T-cell (primary cell): Measurements from ENCODE around the gene RETREG1. TPM values are rescaled to one million over a fixed set of nuclear protein-coding genes. Genes with fewer than 3 reads are reported as not detected.
"Not testable (repeated sequence)": the region's sequence is repeated elsewhere in the genome, so short reads cannot be mapped to it uniquely, and the experiment has no call there.

Experiments used
- ATAC-seq, 4 experiments: fragments of 200-7000 bp in 3 of 4; fragments of 150-1000 bp in 1 of 4; cut with Tn5 transposase; replicated peaks in 1 of 4; 1 replicate in 3 of 4; 2 replicates in 1 of 4; pipeline ENCODE4 v1.10.0; 2021; ENCODE audit warnings: moderate library complexity in 3 of 4, mild to moderate bottlenecking in 2 of 4, moderate number of reproducible peaks in 1 of 4
- CTCF ChIA-PET, 2 donors: fragments of 300-600 bp; sonication (Branson Sonifier 250); formaldehyde crosslinking; loops; one replicate each; lab custom pipeline; 2022; ENCODE audit warnings: antibody characterized with exemption in 2 of 2; lab: Charles Lee
- POLR2A ChIA-PET, 2 donors: fragments of 300-600 bp; sonication (Branson Sonifier 250); formaldehyde crosslinking; loops; one replicate each; lab custom pipeline; 2022; ENCODE audit warnings: antibody characterized with exemption in 2 of 2; lab: Charles Lee
- DNase-seq, 35 experiments: peaks; one replicate each; pipeline versions ENCODE4 v3.0.0 to v3.0.0-alpha.2; 2013 to 2023
- H3K27ac ChIP-seq: one replicate; pipeline ENCODE4 v1.5.1; 2013; ENCODE audit warnings: low read length
- H3K27me3 ChIP-seq, 2 experiments: replicated peaks in 1 of 2; 1 replicate in 1 of 2; 2 replicates in 1 of 2; pipeline versions ENCODE4 v1.6.1 to v1.7.0; 2013; ENCODE audit warnings: low read length in 1 of 2, mixed read lengths in 1 of 2; ENCODE audit not compliant: control insufficient read depth in 2 of 2, insufficient read depth in 2 of 2; ENCODE audit errors: extremely low read depth in 1 of 2
- H3K36me3 ChIP-seq, 2 donors: 1 replicate in 1 of 2; 2 replicates in 1 of 2; pipeline versions ENCODE4 v1.6.1 to v1.7.0; 2013; ENCODE audit warnings: low read length in 1 of 2; ENCODE audit not compliant: control insufficient read depth in 2 of 2, insufficient read depth in 1 of 2; ENCODE audit errors: extremely low read depth in 1 of 2
- H3K4me1 ChIP-seq, 2 experiments: 1 replicate in 1 of 2; 2 replicates in 1 of 2; pipeline versions ENCODE4 v1.6.1 to v1.7.0; 2013; ENCODE audit warnings: low read length in 2 of 2, mixed read lengths in 1 of 2; ENCODE audit not compliant: insufficient read depth in 2 of 2, control insufficient read depth in 1 of 2; ENCODE audit errors: extremely low read depth in 1 of 2
- H3K4me3 ChIP-seq, 2 donors: 1 replicate in 1 of 2; 2 replicates in 1 of 2; pipeline versions ENCODE4 v1.5.1 to v1.7.0; 2013; ENCODE audit warnings: mild to moderate bottlenecking in 2 of 2, low read length in 1 of 2, moderate library complexity in 1 of 2; ENCODE audit not compliant: control insufficient read depth in 1 of 2; ENCODE audit errors: extremely low read depth in 1 of 2
- H3K9me3 ChIP-seq: 2 replicates; pipeline ENCODE4 v1.7.0; 2013
- H3K27ac Mint-ChIP-seq, 2 donors: one replicate each; pipeline ENCODE4 v1.8.0; 2020 to 2021; ENCODE audit warnings: mild to moderate bottlenecking in 2 of 2, mixed read lengths in 2 of 2
- H3K27me3 Mint-ChIP-seq, 2 donors: one replicate each; pipeline ENCODE4 v1.8.0; 2021 to 2022; ENCODE audit warnings: mixed read lengths in 2 of 2
- H3K36me3 Mint-ChIP-seq: one replicate; pipeline ENCODE4 v1.8.0; 2021; ENCODE audit warnings: mixed read lengths
- H3K4me1 Mint-ChIP-seq, 3 donors: one replicate each; pipeline ENCODE4 v1.8.0; 2020 to 2022; ENCODE audit warnings: mixed read lengths in 3 of 3, mild to moderate bottlenecking in 1 of 3
- H3K4me3 Mint-ChIP-seq, 3 donors: one replicate each; pipeline ENCODE4 v1.8.0; 2020 to 2022; ENCODE audit warnings: mild to moderate bottlenecking in 3 of 3, mixed read lengths in 3 of 3, moderate library complexity in 3 of 3
- H3K9me3 Mint-ChIP-seq, 3 donors: one replicate each; pipeline ENCODE4 v1.8.0; 2020 to 2022; ENCODE audit warnings: mixed read lengths in 3 of 3
- WGBS: methylation state at CpG from one replicate; pipeline ENCODE4 v1.1.5; 2013; ENCODE audit warnings: missing lambda C conversion rate; ENCODE audit not compliant: insufficient coverage; 5-methylcytosine and 5-hydroxymethylcytosine counted together
- total RNA-seq, 35 experiments: library from RNA in 6 of 35; stranded (reverse) in 6 of 35; fragments of 120-200 nt in 1 of 35; gene quantifications; one replicate each; pipeline versions ENCODE4 v1.2.1 to v1.2.4 and lab custom pipeline; 2013 to 2026

The RETREG1 gene
- total RNA-seq, 5 donors from 2014 or later (not counting 1 experiment from before 2014, with no cell fraction given), result 41.0 to 72.1 (median 55.5) TPM

GRCh38 chr5:16610896-16611295 is 5.9 kb downstream of the RETREG1 start:
- POLR2A ChIA-PET, DNase-seq, H3K36me3 ChIP-seq, H3K9me3 Mint-ChIP-seq, H3K4me3 ChIP-seq, H3K27me3 ChIP-seq, H3K9me3 ChIP-seq, H3K27ac Mint-ChIP-seq, CTCF ChIA-PET, H3K27me3 Mint-ChIP-seq, H3K27ac ChIP-seq, ATAC-seq: not testable (repeated sequence)
- Mint-ChIP-seq H3K4me1 (peaks cover 83 to 91% (median 84%) of the 10 kb centered on the region in 3 donors), H3K36me3 (peaks cover 44% of the 10 kb centered on the region), H3K4me3 (peak overlapping the region in 1 of 3 donors; percentile 56)
- no CpG with 5 or more reads among the region's 2 CpGs for WGBS
- peaks cover 23 to 44% of the 10 kb centered on the region in 2 experiments for H3K4me1 ChIP-seq

GRCh38 chr5:16609412-16609811 is 7.4 kb downstream of the RETREG1 start:
- no peaks in the 10 kb centered on the region for H3K27me3 Mint-ChIP-seq
- H3K9me3 Mint-ChIP-seq, result no peaks in the 10 kb centered on the region
- no peaks in the 10 kb centered on the region for H3K9me3 ChIP-seq
- H3K36me3 Mint-ChIP-seq, result peaks cover 50% of the 10 kb centered on the region
- H3K4me3 ChIP-seq, result no peak overlapping the region
- no peak overlapping the region for H3K27ac Mint-ChIP-seq
- WGBS, result 91% methylated on average over 8 of the region's 9 CpGs
- H3K4me3 Mint-ChIP-seq, result peak overlapping the region in 1 of 3 donors; percentile 47
- no peaks in the 10 kb centered on the region for H3K27me3 ChIP-seq
- no peak overlapping the region for H3K27ac ChIP-seq
- ATAC-seq (no peak), DNase-seq (no peak)
- ChIA-PET POLR2A (no interaction called here), CTCF (no interaction called here)
- H3K36me3 ChIP-seq, result peaks cover 0 to 8% of the 10 kb centered on the region in 2 donors
- H3K4me1 Mint-ChIP-seq, result peaks cover 86 to 93% (median 88%) of the 10 kb centered on the region in 3 donors
- peaks cover 19 to 40% of the 10 kb centered on the region in 2 experiments for H3K4me1 ChIP-seq

- H3K36me3 Mint-ChIP-seq, result peaks cover 50% of the 10 kb centered on the region
- 100% methylated on average over 1 of the region's 1 CpG for WGBS
- POLR2A ChIA-PET, result no interaction called here
Measured at GRCh38 chr5:16606628-16607027, 10.2 kb downstream of the RETREG1 start.

GRCh38 chr5:16603701-16604100 is 13.1 kb downstream of the RETREG1 start:
- Mint-ChIP-seq H3K4me1 (peaks cover 69 to 85% (median 84%) of the 10 kb centered on the region in 3 donors), H3K36me3 (peaks cover 47% of the 10 kb centered on the region), H3K27me3 (no peaks in the 10 kb centered on the region), H3K9me3 (no peaks in the 10 kb centered on the region), H3K4me3 (no peak overlapping the region), H3K27ac (no peak overlapping the region)
- no peak overlapping the region for H3K4me3 ChIP-seq
- no peak overlapping the region for H3K27ac ChIP-seq
- no peaks in the 10 kb centered on the region for H3K9me3 ChIP-seq
- WGBS, result 100% methylated on average over 2 of the region's 6 CpGs
- peaks cover 0 to 27% of the 10 kb centered on the region in 2 donors for H3K36me3 ChIP-seq
- ChIA-PET CTCF (interaction anchor here in 1 of 2 donors (0.5 kb wide), 1 partner anchor 55 kb away, joined by 4 read pairs; no protein-coding TSS in a partner anchor), POLR2A (no interaction called here)
- no peaks in the 10 kb centered on the region for H3K27me3 ChIP-seq
- no peak for ATAC-seq
- H3K4me1 ChIP-seq, result peaks cover 4 to 18% of the 10 kb centered on the region in 2 experiments
- DNase-seq, result no peak

More at GRCh38 chr5:16606628-16607027, 10.2 kb downstream of the RETREG1 start:
- Histone ChIP-seq H3K4me1 (peaks cover 13 to 23% of the 10 kb centered on the region in 2 experiments), H3K27me3 (no peaks in the 10 kb centered on the region), H3K36me3 (peaks cover 0 to 17% of the 10 kb centered on the region in 2 donors), H3K9me3 (no peaks in the 10 kb centered on the region), H3K4me3 (no peak overlapping the region), H3K27ac (no peak overlapping the region)
- DNase-seq (no peak), ATAC-seq (no peak)
- H3K4me3 Mint-ChIP-seq, result no peak overlapping the region
- CTCF ChIA-PET, result no interaction called here
- H3K27me3 Mint-ChIP-seq, result no peaks in the 10 kb centered on the region
- no peaks in the 10 kb centered on the region for H3K9me3 Mint-ChIP-seq
- H3K27ac Mint-ChIP-seq, result peak overlapping the region in 1 of 2 donors; percentile 11
- H3K4me1 Mint-ChIP-seq, result peaks cover 81 to 89% (median 89%) of the 10 kb centered on the region in 3 donors

GRCh38 chr5:16603295-16603694 is 13.5 kb downstream of the RETREG1 start:
- Mint-ChIP-seq H3K27me3 (no peaks in the 10 kb centered on the region), H3K4me1 (peaks cover 69 to 85% (median 84%) of the 10 kb centered on the region in 3 donors), H3K27ac (peak overlapping the region in 1 of 2 donors; percentile 59), H3K9me3 (no peaks in the 10 kb centered on the region), H3K36me3 (peaks cover 50% of the 10 kb centered on the region), H3K4me3 (no peak overlapping the region)
- CTCF ChIA-PET, result interaction anchor here in 1 of 2 donors (0.5 kb wide), 1 partner anchor 56 kb away, joined by 4 read pairs; no protein-coding TSS in a partner anchor
- no peaks in the 10 kb centered on the region for H3K27me3 ChIP-seq
- H3K4me1 ChIP-seq, result peaks cover 2 to 18% of the 10 kb centered on the region in 2 experiments
- ATAC-seq, result no peak
- WGBS, result 71% methylated on average over 4 of the region's 5 CpGs
- no peak overlapping the region for H3K4me3 ChIP-seq
- no peak for DNase-seq
- no peaks in the 10 kb centered on the region for H3K9me3 ChIP-seq
- no peak overlapping the region for H3K27ac ChIP-seq
- POLR2A ChIA-PET, result no interaction called here
- H3K36me3 ChIP-seq, result peaks cover 0 to 30% of the 10 kb centered on the region in 2 donors

GRCh38 chr5:16602182-16602581 is 14.6 kb downstream of the RETREG1 start:
- CTCF ChIA-PET, result no interaction called here
- no peak for DNase-seq

More at GRCh38 chr5:16602182-16602581, 14.6 kb downstream of the RETREG1 start:
- Mint-ChIP-seq H3K4me3 (no peak overlapping the region), H3K9me3 (no peaks in the 10 kb centered on the region), H3K27me3 (no peaks in the 10 kb centered on the region), H3K36me3 (peaks cover 51% of the 10 kb centered on the region), H3K27ac (no peak overlapping the region), H3K4me1 (peaks cover 76 to 91% (median 89%) of the 10 kb centered on the region in 3 donors)
- Histone ChIP-seq H3K4me1 (peaks cover 3 to 17% of the 10 kb centered on the region in 2 experiments), H3K27me3 (no peaks in the 10 kb centered on the region), H3K36me3 (peaks cover 0 to 34% of the 10 kb centered on the region in 2 donors), H3K4me3 (no peak overlapping the region), H3K9me3 (no peaks in the 10 kb centered on the region), H3K27ac (no peak overlapping the region)
- POLR2A ChIA-PET, result no interaction called here
- ATAC-seq, result no peak
- 97% methylated on average over 4 of the region's 10 CpGs for WGBS
